Heart left ventricle (tissue), 13 donors: ENCODE results near the gene FRRS1.

Experiments
- CTCF ChIP-seq, 12 donors: fragments of 200-600 bp; sonication (generic) in 4 of 12; IDR thresholded peaks; one replicate each; pipeline versions ENCODE4 v1.5.0 to v1.8.0; 2018 to 2022; ENCODE audit warnings: antibody characterized with exemption in 12 of 12, mild to moderate bottlenecking in 5 of 12
- POLR2A ChIP-seq, 2 donors: fragments of 450-650 bp; IDR thresholded peaks; one replicate each; pipeline ENCODE4 v1.6.1; 2017; ENCODE audit warnings: antibody characterized with exemption in 2 of 2, mild to moderate bottlenecking in 2 of 2, moderate library complexity in 2 of 2
- donor health status: ischemic (EF 13 %, LVEDD 7.1; RV severe dilation, severe dysfunction).
- donor health status: DM: no; HTN: yes; CAD: no.
- donor health status: DM: no; HTN: no; CAD: no.
- donor health status: ischemic (EF 25% LVEDD 6.9; RV normal size, moderate dysfunction).
- donor health status: ischemic (EF 25% LVEDD 5.7; RV mildly dilated, moderate dysfunction).
- donor health status: ischemic (EF 35%, LVEDD 5.7; RV mildly dilated, moderate dysfunction).
- donor health status: nonischemic (EF 11% LVEDD 7.7; RV severe dilation, severe dysfunction).
- donor health status: DM: yes; HTN: yes; CAD: no.
- donor health status: PGD.
- donor health status: ischemic (EF 29% LVEDD 5.4; RV normal size, mild dysfunction).
- donor health status: nonischemic (EF 23%, LVEDD 6.1; RV moderate dilation, normal function).

- TF ChIP-seq CTCF (IDR thresholded peaks at IDR 0.05) (no peak), POLR2A (IDR thresholded peaks at IDR 0.05) (no peak)
Observed at GRCh38 chr1:99764439-99764838, 2.0 kb downstream of the FRRS1 start.
